Measurements from ENCODE around the gene DPP6. TPM values are rescaled to one million over a fixed set of nuclear protein-coding genes. Genes with fewer than 3 reads are reported as not detected.
A peak's percentile ranks its signal among the peaks of the same experiment; 100 is the strongest.

The DPP6 gene
- total RNA-seq, 1 donor = under 0.01 TPM

GRCh38 chr7:154867068-154867467, 814.9 kb downstream of the DPP6 start:
- DNase-seq (ENCODE audit: low read depth) = peak; percentile 0
- TF ChIP-seq CTCF (IDR thresholded peaks at IDR 0.05; ENCODE audit: insufficient read depth, low read depth, low read length) = no peak
- no peak overlapping the region for H3K4me3 ChIP-seq (ENCODE audit: low read depth, low read length)

- DNase-seq (ENCODE audit: low read depth) = no peak
These were observed 816.7 kb downstream of the DPP6 start for GRCh38 chr7:154868921-154869320.

GRCh38 chr7:154869436-154869835, 817.2 kb downstream of the DPP6 start:
- no peak for TF ChIP-seq CTCF (IDR thresholded peaks at IDR 0.05; ENCODE audit: insufficient read depth, low read depth, low read length)
- no peak for DNase-seq (ENCODE audit: low read depth)
- no peak overlapping the region for H3K4me3 ChIP-seq (ENCODE audit: low read depth, low read length)

More at GRCh38 chr7:154868921-154869320, 816.7 kb downstream of the DPP6 start:
- no peak for TF ChIP-seq CTCF (IDR thresholded peaks at IDR 0.05; ENCODE audit: insufficient read depth, low read depth, low read length)
- no peak overlapping the region for H3K4me3 ChIP-seq (ENCODE audit: low read depth, low read length)

GRCh38 chr7:154871507-154871906, 819.3 kb downstream of the DPP6 start:
- TF ChIP-seq CTCF (IDR thresholded peaks at IDR 0.05; ENCODE audit: insufficient read depth, low read depth, low read length) = no peak
- no peak for DNase-seq (ENCODE audit: low read depth)
- H3K4me3 ChIP-seq (ENCODE audit: low read depth, low read length) = no peak overlapping the region

GRCh38 chr7:154871928-154872750, 819.9 kb downstream of the DPP6 start:
- no peak for TF ChIP-seq CTCF (IDR thresholded peaks at IDR 0.05; ENCODE audit: insufficient read depth, low read depth, low read length)
- no peak for DNase-seq (ENCODE audit: low read depth)
- no peak overlapping the region for H3K4me3 ChIP-seq (ENCODE audit: low read depth, low read length)

GRCh38 chr7:154872811-154873499, 820.8 kb downstream of the DPP6 start:
- TF ChIP-seq CTCF (IDR thresholded peaks at IDR 0.05; ENCODE audit: insufficient read depth, low read depth, low read length) = no peak
- DNase-seq (ENCODE audit: low read depth) = no peak
- no peak overlapping the region for H3K4me3 ChIP-seq (ENCODE audit: low read depth, low read length)
